GM12878 (cell line): ENCODE data around the gene MSI2. TPM values are rescaled to one million over a fixed set of nuclear protein-coding genes. Genes with fewer than 3 reads are reported as not detected.

ENCODE experiments used
- CEBPB ChIP-seq, 2 experiments: fragments of 150-350 bp in 1 of 2; IDR thresholded peaks; 2 replicates each; pipeline ENCODE4 v1.6.1; 2012 to 2014; ENCODE audit warnings: low read depth in 2 of 2, low read length in 2 of 2, borderline replicate concordance in 1 of 2, inconsistent platforms in 1 of 2
- HDAC2 ChIP-seq: fragments of 200-600 bp; sonication (generic); IDR thresholded peaks from 2 replicates; pipeline ENCODE4 v1.6.1; 2017
- polyA plus RNA-seq, 11 experiments: library from polyadenylated mRNA; depleted of rRNA in 4 of 11; unstranded in 6 of 11; stranded (reverse) in 5 of 11; fragments of >200 nt; fragmentation: Nextera tagmentation in 4 of 11; fragmentation: Illumina TruSeq in 1 of 11; extraction: Ambion mirVana in 4 of 11; extraction: Trizol in 1 of 11; gene quantifications; 1 replicate in 1 of 11; 2 replicates in 10 of 11; pipeline versions ENCODE4 v1.2.1 to v1.2.3, GENCODE V29; 2011 to 2016; ENCODE audit warnings: inconsistent platforms in 2 of 11, missing spikeins in 2 of 11, low read depth in 1 of 11
- total RNA-seq, 4 experiments: library from RNA; depleted of rRNA in 3 of 4; stranded (reverse); fragments of >200 nt in 3 of 4; fragmentation: Illumina TruSeq in 1 of 4; extraction: Trizol in 1 of 4; gene quantifications; 2 replicates each; pipeline versions ENCODE4 v1.2.1 to v1.2.3, GENCODE V29; 2013 to 2021
- TF ChIP-seq, protein P1 (sequence below): fragments of 150-350 bp; IDR thresholded peaks from 2 replicates; pipeline ENCODE4 v1.6.1; 2016; ENCODE audit warnings: low read depth, low read length
- TF ChIP-seq, protein P2 (sequence below): fragments of 450-650 bp; IDR thresholded peaks from 2 replicates; pipeline ENCODE4 v1.6.1; 2016; ENCODE audit warnings: mild to moderate bottlenecking, moderate library complexity, borderline replicate concordance
- TF ChIP-seq, protein P3 (sequence below): fragments of 450-650 bp; formaldehyde crosslinking; IDR thresholded peaks from 2 replicates; pipeline ENCODE4 v1.5.0; 2022; ENCODE audit warnings: mild to moderate bottlenecking, missing genetic modification characterization

Gene MSI2
- total and polyA plus RNA-seq, 10 of the 15 experiments (the other 5 are each of a cell fraction or from before 2014, with no cell fraction given) = 6.1 to 76.1 (median 42.0) TPM

DNA sequence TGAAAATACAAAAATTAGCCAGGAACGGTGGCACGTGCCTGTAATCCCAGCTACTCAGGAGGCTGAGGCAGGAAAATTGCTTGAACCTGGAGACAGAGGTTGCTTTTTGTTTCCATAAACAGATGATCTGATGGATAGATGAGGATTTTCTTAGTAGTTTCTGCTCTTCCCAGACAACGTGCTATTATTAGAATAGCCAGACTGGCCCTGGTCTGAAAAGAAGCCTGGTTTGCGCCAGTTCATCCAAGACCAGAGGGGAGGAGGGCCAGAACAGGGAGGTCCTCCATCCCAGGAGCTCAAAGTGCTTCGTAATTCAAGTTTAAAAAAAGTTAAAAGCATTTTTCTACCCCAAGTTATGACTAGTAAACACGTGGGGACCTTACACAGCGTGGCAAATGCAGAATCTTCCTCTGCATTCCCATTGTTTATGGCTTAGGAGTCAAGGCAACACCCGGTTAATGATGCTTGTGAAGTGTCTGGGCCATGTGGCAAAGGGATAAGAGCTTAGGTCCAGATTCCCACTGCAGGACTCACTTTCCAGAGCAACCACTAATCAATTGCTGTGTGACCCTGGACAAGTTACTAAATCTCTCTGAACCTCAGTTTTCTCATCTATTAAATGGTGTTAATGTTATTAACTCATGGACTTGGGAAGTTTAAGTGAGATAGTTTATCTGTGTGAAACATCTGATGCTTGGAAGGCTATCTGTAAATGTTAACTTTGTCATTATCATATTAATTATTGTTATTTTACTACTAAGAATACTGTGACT lies 283.4 kb downstream of the MSI2 start (continued):
- TF ChIP-seq, protein P1, sequence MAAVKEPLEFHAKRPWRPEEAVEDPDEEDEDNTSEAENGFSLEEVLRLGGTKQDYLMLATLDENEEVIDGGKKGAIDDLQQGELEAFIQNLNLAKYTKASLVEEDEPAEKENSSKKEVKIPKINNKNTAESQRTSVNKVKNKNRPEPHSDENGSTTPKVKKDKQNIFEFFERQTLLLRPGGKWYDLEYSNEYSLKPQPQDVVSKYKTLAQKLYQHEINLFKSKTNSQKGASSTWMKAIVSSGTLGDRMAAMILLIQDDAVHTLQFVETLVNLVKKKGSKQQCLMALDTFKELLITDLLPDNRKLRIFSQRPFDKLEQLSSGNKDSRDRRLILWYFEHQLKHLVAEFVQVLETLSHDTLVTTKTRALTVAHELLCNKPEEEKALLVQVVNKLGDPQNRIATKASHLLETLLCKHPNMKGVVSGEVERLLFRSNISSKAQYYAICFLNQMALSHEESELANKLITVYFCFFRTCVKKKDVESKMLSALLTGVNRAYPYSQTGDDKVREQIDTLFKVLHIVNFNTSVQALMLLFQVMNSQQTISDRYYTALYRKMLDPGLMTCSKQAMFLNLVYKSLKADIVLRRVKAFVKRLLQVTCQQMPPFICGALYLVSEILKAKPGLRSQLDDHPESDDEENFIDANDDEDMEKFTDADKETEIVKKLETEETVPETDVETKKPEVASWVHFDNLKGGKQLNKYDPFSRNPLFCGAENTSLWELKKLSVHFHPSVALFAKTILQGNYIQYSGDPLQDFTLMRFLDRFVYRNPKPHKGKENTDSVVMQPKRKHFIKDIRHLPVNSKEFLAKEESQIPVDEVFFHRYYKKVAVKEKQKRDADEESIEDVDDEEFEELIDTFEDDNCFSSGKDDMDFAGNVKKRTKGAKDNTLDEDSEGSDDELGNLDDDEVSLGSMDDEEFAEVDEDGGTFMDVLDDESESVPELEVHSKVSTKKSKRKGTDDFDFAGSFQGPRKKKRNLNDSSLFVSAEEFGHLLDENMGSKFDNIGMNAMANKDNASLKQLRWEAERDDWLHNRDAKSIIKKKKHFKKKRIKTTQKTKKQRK = no peak
- TF ChIP-seq, protein P2, sequence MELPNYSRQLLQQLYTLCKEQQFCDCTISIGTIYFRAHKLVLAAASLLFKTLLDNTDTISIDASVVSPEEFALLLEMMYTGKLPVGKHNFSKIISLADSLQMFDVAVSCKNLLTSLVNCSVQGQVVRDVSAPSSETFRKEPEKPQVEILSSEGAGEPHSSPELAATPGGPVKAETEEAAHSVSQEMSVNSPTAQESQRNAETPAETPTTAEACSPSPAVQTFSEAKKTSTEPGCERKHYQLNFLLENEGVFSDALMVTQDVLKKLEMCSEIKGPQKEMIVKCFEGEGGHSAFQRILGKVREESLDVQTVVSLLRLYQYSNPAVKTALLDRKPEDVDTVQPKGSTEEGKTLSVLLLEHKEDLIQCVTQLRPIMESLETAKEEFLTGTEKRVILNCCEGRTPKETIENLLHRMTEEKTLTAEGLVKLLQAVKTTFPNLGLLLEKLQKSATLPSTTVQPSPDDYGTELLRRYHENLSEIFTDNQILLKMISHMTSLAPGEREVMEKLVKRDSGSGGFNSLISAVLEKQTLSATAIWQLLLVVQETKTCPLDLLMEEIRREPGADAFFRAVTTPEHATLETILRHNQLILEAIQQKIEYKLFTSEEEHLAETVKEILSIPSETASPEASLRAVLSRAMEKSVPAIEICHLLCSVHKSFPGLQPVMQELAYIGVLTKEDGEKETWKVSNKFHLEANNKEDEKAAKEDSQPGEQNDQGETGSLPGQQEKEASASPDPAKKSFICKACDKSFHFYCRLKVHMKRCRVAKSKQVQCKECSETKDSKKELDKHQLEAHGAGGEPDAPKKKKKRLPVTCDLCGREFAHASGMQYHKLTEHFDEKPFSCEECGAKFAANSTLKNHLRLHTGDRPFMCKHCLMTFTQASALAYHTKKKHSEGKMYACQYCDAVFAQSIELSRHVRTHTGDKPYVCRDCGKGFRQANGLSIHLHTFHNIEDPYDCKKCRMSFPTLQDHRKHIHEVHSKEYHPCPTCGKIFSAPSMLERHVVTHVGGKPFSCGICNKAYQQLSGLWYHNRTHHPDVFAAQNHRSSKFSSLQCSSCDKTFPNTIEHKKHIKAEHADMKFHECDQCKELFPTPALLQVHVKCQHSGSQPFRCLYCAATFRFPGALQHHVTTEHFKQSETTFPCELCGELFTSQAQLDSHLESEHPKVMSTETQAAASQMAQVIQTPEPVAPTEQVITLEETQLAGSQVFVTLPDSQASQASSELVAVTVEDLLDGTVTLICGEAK = no peak
- TF ChIP-seq, protein P3, sequence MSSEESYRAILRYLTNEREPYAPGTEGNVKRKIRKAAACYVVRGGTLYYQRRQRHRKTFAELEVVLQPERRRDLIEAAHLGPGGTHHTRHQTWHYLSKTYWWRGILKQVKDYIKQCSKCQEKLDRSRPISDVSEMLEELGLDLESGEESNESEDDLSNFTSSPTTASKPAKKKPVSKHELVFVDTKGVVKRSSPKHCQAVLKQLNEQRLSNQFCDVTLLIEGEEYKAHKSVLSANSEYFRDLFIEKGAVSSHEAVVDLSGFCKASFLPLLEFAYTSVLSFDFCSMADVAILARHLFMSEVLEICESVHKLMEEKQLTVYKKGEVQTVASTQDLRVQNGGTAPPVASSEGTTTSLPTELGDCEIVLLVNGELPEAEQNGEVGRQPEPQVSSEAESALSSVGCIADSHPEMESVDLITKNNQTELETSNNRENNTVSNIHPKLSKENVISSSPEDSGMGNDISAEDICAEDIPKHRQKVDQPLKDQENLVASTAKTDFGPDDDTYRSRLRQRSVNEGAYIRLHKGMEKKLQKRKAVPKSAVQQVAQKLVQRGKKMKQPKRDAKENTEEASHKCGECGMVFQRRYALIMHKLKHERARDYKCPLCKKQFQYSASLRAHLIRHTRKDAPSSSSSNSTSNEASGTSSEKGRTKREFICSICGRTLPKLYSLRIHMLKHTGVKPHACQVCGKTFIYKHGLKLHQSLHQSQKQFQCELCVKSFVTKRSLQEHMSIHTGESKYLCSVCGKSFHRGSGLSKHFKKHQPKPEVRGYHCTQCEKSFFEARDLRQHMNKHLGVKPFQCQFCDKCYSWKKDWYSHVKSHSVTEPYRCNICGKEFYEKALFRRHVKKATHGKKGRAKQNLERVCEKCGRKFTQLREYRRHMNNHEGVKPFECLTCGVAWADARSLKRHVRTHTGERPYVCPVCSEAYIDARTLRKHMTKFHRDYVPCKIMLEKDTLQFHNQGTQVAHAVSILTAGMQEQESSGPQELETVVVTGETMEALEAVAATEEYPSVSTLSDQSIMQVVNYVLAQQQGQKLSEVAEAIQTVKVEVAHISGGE (CRISPR knock-in tag) = no peak
- TF ChIP-seq HDAC2 (no peak), CEBPB (IDR thresholded peaks at IDR 0.05; ENCODE audit: borderline replicate concordance in 1 of 2, low read depth in 2 of 2, low read length in 2 of 2) (no peak)
